Spleen (tissue), 7 donors: Measurements from ENCODE around the gene BNIPL.

Experiments used
- CTCF ChIP-seq, 11 experiments: fragments of 200-600 bp in 7 of 11; fragments of 450-650 bp in 4 of 11; sonication (generic) in 4 of 11; IDR thresholded peaks in 8 of 11; conservative IDR thresholded peaks in 3 of 11; 1 replicate in 7 of 11; 2 replicates in 4 of 11; pipeline versions ENCODE4 v1.4.0 to v1.8.0; 2016 to 2021; ENCODE audit warnings: antibody characterized with exemption in 11 of 11, inconsistent platforms in 4 of 11, mild to moderate bottlenecking in 1 of 11
- POLR2A ChIP-seq, 3 donors: fragments of 450-650 bp; IDR thresholded peaks; one replicate each; pipeline ENCODE4 v1.5.1; 2017; ENCODE audit warnings: antibody characterized with exemption in 3 of 3, mild to moderate bottlenecking in 1 of 3
- donor health status: DM: no; HTN: no; CAD: no; lungs with moderate emphysema.
- donor health status: DM: no; HTN: no; CAD: no.
- donor health status: DM: no; HTN: no; CAD: no.

- TF ChIP-seq CTCF (IDR thresholded peaks at IDR 0.05 in 8 of 11, conservative IDR thresholded peaks at IDR 0.05 in 3 of 11), result no peak
- no peak for TF ChIP-seq POLR2A (IDR thresholded peaks at IDR 0.05)
Observed at GRCh38 chr1:151049458-151049857, 13.1 kb downstream of the BNIPL start.
